Vagina (tissue), 2 donors: Measurements from ENCODE around the gene ZNF81. TPM values are rescaled to one million over a fixed set of nuclear protein-coding genes. Genes with fewer than 3 reads are reported as not detected.
"Not testable (repeated sequence)": the region's sequence is repeated elsewhere in the genome, so short reads cannot be mapped to it uniquely, and the experiment has no call there.

ENCODE experiments used
- DNase-seq, 2 donors: peaks; one replicate each; pipeline ENCODE4 v3.0.0-alpha.2; 2017; ENCODE audit errors: extremely low spot score in 2 of 2
- H3K27ac ChIP-seq: fragments of 200-600 bp; sonication (generic); one replicate; pipeline ENCODE4 v1.5.1; 2019
- H3K27me3 ChIP-seq: fragments of 200-600 bp; sonication (generic); one replicate; pipeline ENCODE4 v1.5.1; 2019
- H3K36me3 ChIP-seq, 2 donors: fragments of 200-600 bp; sonication (generic); one replicate each; pipeline ENCODE4 v1.5.1; 2017 to 2019
- H3K4me1 ChIP-seq: fragments of 200-600 bp; sonication (generic); one replicate; pipeline ENCODE4 v1.5.1; 2019
- H3K4me3 ChIP-seq, 2 donors: fragments of 200-600 bp; sonication (generic); 1 replicate in 1 of 2; 2 replicates in 1 of 2; pipeline ENCODE4 v1.5.1; 2016 to 2019
- H3K9me3 ChIP-seq: fragments of 200-600 bp; sonication (generic); one replicate; pipeline ENCODE4 v1.5.1; 2019
- POLR2A ChIP-seq, 2 donors: fragments of 450-650 bp; IDR thresholded peaks; one replicate each; pipeline ENCODE4 v1.6.1; 2017; ENCODE audit warnings: antibody characterized with exemption in 2 of 2, mild to moderate bottlenecking in 2 of 2, moderate library complexity in 2 of 2
- POLR2AphosphoS5 ChIP-seq, 2 donors: sonication (generic); formaldehyde crosslinking; IDR thresholded peaks; one replicate each; pipeline ENCODE4 v1.9.0; 2017; ENCODE audit warnings: antibody characterized with exemption in 2 of 2, mild to moderate bottlenecking in 2 of 2, low read depth in 1 of 2; ENCODE audit not compliant: insufficient read depth in 1 of 2
- intact Hi-C: fragments of 100-400 bp; cut with DNase I; formaldehyde crosslinking; loops from one replicate; pipeline ENCODE4 v1.15.1; 2023
- total RNA-seq: library from RNA; depleted of rRNA; stranded (reverse); fragments of >200 nt; gene quantifications from one replicate; pipeline ENCODE4 v1.2.3, GENCODE V29; 2016
- TF ChIP-seq, protein P1 (sequence below), 3 experiments: fragments of 450-650 bp in 2 of 3; fragments of 200-600 bp in 1 of 3; sonication (generic) in 1 of 3; IDR thresholded peaks; one replicate each; pipeline ENCODE4 v1.5.1; 2017 to 2019; ENCODE audit warnings: antibody characterized with exemption in 3 of 3, mild to moderate bottlenecking in 2 of 3, moderate library complexity in 2 of 3

The ZNF81 gene
- total RNA-seq, 1 donor from 2014 or later: 6.9 TPM

DNA sequence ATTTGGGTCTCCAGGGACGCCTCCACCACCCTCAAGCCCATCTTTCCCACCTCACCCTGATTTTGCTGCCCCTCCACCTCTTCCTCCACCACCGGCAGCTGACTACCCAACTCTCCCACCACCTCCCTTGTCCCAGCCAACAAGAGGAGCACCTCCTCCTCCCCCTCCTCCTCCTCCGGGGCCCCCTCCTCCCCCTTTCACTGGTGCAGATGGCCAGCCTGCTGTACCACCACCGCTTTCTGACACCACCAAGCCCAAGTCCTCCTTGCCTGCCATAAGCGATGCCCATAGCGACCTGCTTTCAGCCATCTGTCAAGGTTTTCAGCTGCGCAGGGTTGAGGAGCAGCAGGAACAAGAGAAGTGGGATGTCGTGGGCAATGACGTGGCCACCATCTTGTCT, 32.4 kb upstream of the ZNF81 start:
- no peaks in the 10 kb centered on the region for H3K9me3 ChIP-seq
- intact Hi-C loops: no loop called here
- H3K4me3 ChIP-seq: no peak overlapping the region
- no peaks in the 10 kb centered on the region for H3K27me3 ChIP-seq
- no peak overlapping the region for H3K27ac ChIP-seq
- H3K4me1 ChIP-seq: no peaks in the 10 kb centered on the region
- no peaks in the 10 kb centered on the region for H3K36me3 ChIP-seq
- no peak for DNase-seq
- TF ChIP-seq POLR2A (IDR thresholded peaks at IDR 0.05) (no peak), POLR2AphosphoS5 (IDR thresholded peaks at IDR 0.05; ENCODE audit: insufficient read depth in 1 of 2, low read depth in 1 of 2) (no peak)
- TF ChIP-seq, protein P1, sequence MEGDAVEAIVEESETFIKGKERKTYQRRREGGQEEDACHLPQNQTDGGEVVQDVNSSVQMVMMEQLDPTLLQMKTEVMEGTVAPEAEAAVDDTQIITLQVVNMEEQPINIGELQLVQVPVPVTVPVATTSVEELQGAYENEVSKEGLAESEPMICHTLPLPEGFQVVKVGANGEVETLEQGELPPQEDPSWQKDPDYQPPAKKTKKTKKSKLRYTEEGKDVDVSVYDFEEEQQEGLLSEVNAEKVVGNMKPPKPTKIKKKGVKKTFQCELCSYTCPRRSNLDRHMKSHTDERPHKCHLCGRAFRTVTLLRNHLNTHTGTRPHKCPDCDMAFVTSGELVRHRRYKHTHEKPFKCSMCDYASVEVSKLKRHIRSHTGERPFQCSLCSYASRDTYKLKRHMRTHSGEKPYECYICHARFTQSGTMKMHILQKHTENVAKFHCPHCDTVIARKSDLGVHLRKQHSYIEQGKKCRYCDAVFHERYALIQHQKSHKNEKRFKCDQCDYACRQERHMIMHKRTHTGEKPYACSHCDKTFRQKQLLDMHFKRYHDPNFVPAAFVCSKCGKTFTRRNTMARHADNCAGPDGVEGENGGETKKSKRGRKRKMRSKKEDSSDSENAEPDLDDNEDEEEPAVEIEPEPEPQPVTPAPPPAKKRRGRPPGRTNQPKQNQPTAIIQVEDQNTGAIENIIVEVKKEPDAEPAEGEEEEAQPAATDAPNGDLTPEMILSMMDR (IDR thresholded peaks at IDR 0.05): no peak

DNA sequence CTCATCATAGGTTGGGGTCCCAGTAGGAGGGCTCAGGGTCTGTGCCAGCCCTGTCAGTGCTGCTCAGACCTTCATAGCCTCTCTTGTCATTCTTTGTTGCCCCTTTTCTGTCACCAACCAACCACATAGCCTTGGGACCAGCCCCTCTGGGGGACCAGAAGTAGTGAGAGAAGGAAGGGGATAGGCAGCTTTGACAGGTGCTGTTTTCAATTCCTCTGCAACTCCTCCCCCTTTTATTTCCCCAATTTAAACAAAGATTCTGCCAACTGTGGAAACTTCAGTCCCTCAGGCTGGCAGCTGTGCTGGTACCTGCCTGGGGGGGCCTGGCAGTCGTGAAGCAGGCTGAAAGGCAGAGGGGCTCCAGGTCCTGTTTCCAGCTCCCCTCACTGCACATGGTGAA, 30.9 kb upstream of the ZNF81 start:
- H3K4me1 ChIP-seq, H3K27ac ChIP-seq, H3K36me3 ChIP-seq, H3K9me3 ChIP-seq, DNase-seq, H3K27me3 ChIP-seq, intact Hi-C loops, H3K4me3 ChIP-seq: not testable (repeated sequence)

DNA sequence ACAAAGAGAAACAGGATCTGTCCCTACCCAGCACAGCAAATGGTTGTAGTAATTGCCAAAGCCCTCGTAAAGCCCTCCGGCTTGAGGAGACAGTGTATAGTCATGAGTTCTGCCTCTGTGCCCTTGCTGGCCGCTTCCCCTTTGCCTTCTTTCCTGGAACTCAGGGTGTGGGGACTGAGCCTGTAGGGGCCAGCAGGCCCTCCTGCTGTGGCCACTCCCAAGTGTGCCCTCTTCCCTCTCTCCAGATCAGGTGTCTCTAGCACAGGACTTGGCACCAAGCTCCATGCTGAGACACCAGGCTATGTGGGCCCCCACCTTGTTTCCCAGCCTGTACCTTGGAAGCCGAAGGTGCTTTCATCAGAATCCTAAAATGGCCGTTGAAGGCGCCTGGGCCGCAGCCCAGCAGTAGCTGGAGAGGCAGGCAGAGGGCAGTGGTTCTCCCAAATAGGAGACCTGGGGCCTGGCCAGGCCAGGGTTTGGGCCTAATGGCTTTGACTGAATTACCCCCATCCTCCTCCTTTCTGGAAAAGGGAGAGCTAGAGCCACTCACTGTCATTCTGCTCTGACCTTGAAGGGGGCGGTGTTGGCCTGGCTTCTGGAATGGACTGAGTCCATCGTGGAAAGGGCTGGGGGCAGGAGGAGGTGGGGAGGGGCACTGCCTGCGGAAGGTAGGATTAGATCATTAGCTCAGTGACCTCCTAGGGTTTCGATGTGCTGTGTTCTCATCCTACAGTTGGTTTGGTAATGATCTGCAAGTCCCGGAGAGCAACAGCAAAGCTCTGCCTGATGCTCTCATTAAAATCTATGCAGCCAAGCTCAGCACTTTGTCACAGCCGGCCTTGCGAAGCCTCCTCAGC, 30.1 kb upstream of the ZNF81 start:
- H3K27me3 ChIP-seq, H3K4me3 ChIP-seq, H3K4me1 ChIP-seq, H3K36me3 ChIP-seq, H3K9me3 ChIP-seq, H3K27ac ChIP-seq, DNase-seq, intact Hi-C loops: not testable (repeated sequence)

DNA sequence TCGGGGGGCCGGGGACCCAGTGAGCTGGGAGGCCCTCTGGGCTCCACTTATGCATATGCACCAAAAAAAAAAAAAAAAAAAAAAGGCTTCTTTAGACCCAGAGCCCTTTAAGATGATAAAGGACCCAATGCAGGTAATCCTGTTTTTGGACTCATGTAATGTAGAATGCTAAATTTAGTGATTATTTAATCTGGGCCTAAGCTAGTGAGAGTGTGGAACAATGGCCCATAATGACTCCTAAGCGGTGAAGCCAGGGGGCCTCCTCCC, 29.5 kb upstream of the ZNF81 start:
- H3K4me3 ChIP-seq, H3K9me3 ChIP-seq, H3K36me3 ChIP-seq, H3K4me1 ChIP-seq, H3K27ac ChIP-seq, intact Hi-C loops, H3K27me3 ChIP-seq, DNase-seq: not testable (repeated sequence)

DNA sequence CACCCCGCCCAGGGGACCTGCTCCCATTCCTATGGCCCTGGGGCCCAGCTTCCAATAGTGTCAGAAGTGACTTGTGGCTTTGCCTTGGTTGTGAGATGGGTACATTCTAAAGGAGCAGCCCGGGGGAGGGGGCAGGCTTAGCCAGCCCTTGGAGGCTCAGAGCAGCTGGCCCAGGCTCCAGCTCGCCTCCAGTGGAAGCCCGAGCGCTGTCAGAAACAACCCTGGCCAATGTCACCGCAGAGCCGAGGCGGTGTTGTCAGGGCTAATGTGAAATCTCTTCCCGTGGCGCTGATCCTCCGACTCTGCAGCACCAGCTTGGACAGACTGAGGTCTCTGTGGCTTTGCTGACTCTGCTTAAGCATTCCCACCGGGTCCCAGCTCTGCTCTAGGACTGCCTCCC, 29.2 kb upstream of the ZNF81 start:
- no peak for TF ChIP-seq POLR2A (IDR thresholded peaks at IDR 0.05)
- TF ChIP-seq, protein P1 (IDR thresholded peaks at IDR 0.05): no peak
- no peak for TF ChIP-seq POLR2AphosphoS5 (IDR thresholded peaks at IDR 0.05; ENCODE audit: insufficient read depth in 1 of 2, low read depth in 1 of 2)
- no peaks in the 10 kb centered on the region for H3K27me3 ChIP-seq
- intact Hi-C loops: no loop called here
- H3K4me1 ChIP-seq: no peaks in the 10 kb centered on the region
- no peak overlapping the region for H3K4me3 ChIP-seq
- no peaks in the 10 kb centered on the region for H3K36me3 ChIP-seq
- DNase-seq: no peak
- no peak overlapping the region for H3K27ac ChIP-seq
- no peaks in the 10 kb centered on the region for H3K9me3 ChIP-seq

DNA sequence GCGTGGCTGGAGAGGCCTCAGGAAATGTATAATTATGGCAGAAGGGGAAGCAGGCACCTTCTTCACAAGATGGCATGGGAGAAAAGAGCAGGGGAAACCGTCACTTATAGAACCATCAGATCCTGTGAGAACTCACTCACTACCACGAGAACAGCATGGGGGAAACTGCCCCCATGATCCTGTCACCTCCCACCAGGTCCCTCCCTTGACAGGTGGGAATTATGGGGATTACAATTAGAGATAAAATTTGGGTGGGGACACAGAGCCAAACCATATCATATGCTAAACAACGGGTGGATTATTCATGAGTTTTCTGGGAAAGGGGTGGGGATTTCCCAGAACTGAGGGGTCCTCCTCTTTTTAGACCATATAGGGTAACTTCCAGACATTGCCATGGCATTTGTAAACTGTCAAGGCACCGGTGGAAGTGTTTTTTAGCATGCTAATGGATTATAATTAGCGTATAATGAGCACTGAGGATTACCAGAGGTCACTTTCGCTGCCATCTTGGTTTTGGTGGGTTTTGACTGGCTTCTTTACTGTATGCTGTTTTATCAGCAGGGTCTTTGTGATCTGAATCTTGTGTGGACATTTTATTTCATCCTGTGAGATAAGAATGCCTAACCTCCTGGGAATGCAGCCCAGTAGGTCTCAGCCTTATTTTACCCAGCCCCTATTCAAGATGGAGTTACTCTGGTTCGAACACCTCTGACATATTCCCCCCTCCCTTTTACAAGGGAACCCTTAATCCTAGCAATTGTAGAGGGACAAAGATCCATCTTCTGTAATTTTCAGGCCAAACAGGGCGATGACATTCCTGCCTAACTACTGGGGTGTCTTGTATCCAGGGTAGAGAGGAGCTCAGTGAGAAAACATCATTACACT, 27.6 kb upstream of the ZNF81 start:
- Histone ChIP-seq H3K4me3 (no peak overlapping the region), H3K36me3 (no peaks in the 10 kb centered on the region), H3K4me1 (no peaks in the 10 kb centered on the region), H3K27me3 (no peaks in the 10 kb centered on the region), H3K9me3 (no peaks in the 10 kb centered on the region), H3K27ac (no peak overlapping the region)
- TF ChIP-seq POLR2AphosphoS5 (IDR thresholded peaks at IDR 0.05; ENCODE audit: insufficient read depth in 1 of 2, low read depth in 1 of 2) (no peak), POLR2A (IDR thresholded peaks at IDR 0.05) (no peak)
- TF ChIP-seq, protein P1 (IDR thresholded peaks at IDR 0.05): no peak
- intact Hi-C loops: no loop called here
- DNase-seq: no peak
